RWPE2 (cell line): ENCODE results near the gene GLS.

Experiments
- ATAC-seq: fragments of 200-7000 bp; cut with Tn5 transposase; 3 replicates; pipeline ENCODE4 v1.9.1; 2021; ENCODE audit warnings: low read depth
- DNase-seq: peaks from one replicate; pipeline ENCODE4 v3.0.0-alpha.2; 2020; ENCODE audit warnings: low spot score
- H3K27ac ChIP-seq: fragments of 450-650 bp; 2 replicates; pipeline ENCODE4 v1.5.1; 2017; ENCODE audit warnings: mild to moderate bottlenecking; ENCODE audit not compliant: poor library complexity, severe bottlenecking
- H3K27me3 ChIP-seq: fragments of 250-450 bp; sonication (Bioruptor Pico); 2 replicates; pipeline ENCODE4 v1.5.1; 2021; ENCODE audit warnings: mild to moderate bottlenecking, moderate library complexity; ENCODE audit not compliant: insufficient read depth, poor library complexity, severe bottlenecking
- H3K36me3 ChIP-seq: fragments of 250-450 bp; sonication (Bioruptor Pico); 2 replicates; pipeline ENCODE4 v1.5.1; 2020; ENCODE audit warnings: low read depth, mild to moderate bottlenecking, moderate library complexity
- H3K4me1 ChIP-seq: fragments of 250-450 bp; sonication (Bioruptor Pico); 2 replicates; pipeline ENCODE4 v1.5.1; 2021; ENCODE audit warnings: mild to moderate bottlenecking, moderate library complexity; ENCODE audit not compliant: insufficient read depth, poor library complexity, severe bottlenecking
- H3K4me3 ChIP-seq: fragments of 250-450 bp; sonication (Bioruptor Pico); 2 replicates; pipeline ENCODE4 v1.5.1; 2021; ENCODE audit warnings: mild to moderate bottlenecking, moderate library complexity; ENCODE audit not compliant: severe bottlenecking
- H3K9me3 ChIP-seq: fragments of 250-450 bp; sonication (Bioruptor Pico); 2 replicates; pipeline ENCODE4 v1.5.1; 2021; ENCODE audit warnings: mild to moderate bottlenecking, moderate library complexity; ENCODE audit not compliant: severe bottlenecking
- CTCF ChIP-seq: fragments of 450-650 bp; IDR thresholded peaks from one replicate; pipeline ENCODE4 v1.5.1; 2017; ENCODE audit warnings: mild to moderate bottlenecking, moderate library complexity; ENCODE audit not compliant: poor library complexity, severe bottlenecking

The GLS gene

GRCh38 chr2:190943706-190944105 is 63.1 kb downstream of the GLS start:
- peaks cover 16% of the 10 kb centered on the region for H3K4me1 ChIP-seq

GRCh38 chr2:190947141-190947540 is 66.5 kb downstream of the GLS start:
- Histone ChIP-seq H3K27ac (peak overlapping the region; percentile 17), H3K4me3 (no peak overlapping the region), H3K9me3 (no peaks in the 10 kb centered on the region), H3K4me1 (peaks cover 17% of the 10 kb centered on the region), H3K36me3 (no peaks in the 10 kb centered on the region; the same call in 1 of the 2 replicates), H3K27me3 (no peaks in the 10 kb centered on the region)
- DNase-seq (no peak), ATAC-seq (no peak)
- no peak for TF ChIP-seq CTCF

More at GRCh38 chr2:190943706-190944105, 63.1 kb downstream of the GLS start:
- H3K36me3 ChIP-seq = peaks cover 6% of the 10 kb centered on the region; the same call in 1 of the 2 replicates
- H3K9me3 ChIP-seq = no peaks in the 10 kb centered on the region
- DNase-seq (no peak), ATAC-seq (no peak)
- H3K4me3 ChIP-seq = no peak overlapping the region
- no peak for TF ChIP-seq CTCF
- no peak overlapping the region for H3K27ac ChIP-seq
- H3K27me3 ChIP-seq = no peaks in the 10 kb centered on the region

GRCh38 chr2:190947711-190948251 is 67.2 kb downstream of the GLS start:
- peak overlapping the region; percentile 17 for H3K27ac ChIP-seq

GRCh38 chr2:190948671-190949070 is 68.0 kb downstream of the GLS start:
- DNase-seq = no peak

More at GRCh38 chr2:190947711-190948251, 67.2 kb downstream of the GLS start:
- peaks cover 17% of the 10 kb centered on the region for H3K4me1 ChIP-seq
- no peaks in the 10 kb centered on the region for H3K9me3 ChIP-seq
- ATAC-seq (peak; percentile 77), DNase-seq (no peak)
- TF ChIP-seq CTCF = peak; percentile 17
- no peak overlapping the region for H3K4me3 ChIP-seq
- H3K27me3 ChIP-seq = no peaks in the 10 kb centered on the region
- no peaks in the 10 kb centered on the region; the same call in 1 of the 2 replicates for H3K36me3 ChIP-seq

More at GRCh38 chr2:190948671-190949070, 68.0 kb downstream of the GLS start:
- H3K9me3 ChIP-seq = no peaks in the 10 kb centered on the region
- no peaks in the 10 kb centered on the region for H3K27me3 ChIP-seq
- TF ChIP-seq CTCF = no peak
- no peak overlapping the region for H3K4me3 ChIP-seq
- peak; percentile 64 for ATAC-seq
- peaks cover 17% of the 10 kb centered on the region for H3K4me1 ChIP-seq
- no peaks in the 10 kb centered on the region; the same call in 1 of the 2 replicates for H3K36me3 ChIP-seq
- peak overlapping the region; percentile 17 for H3K27ac ChIP-seq
